K562 (cell line): ENCODE measurements around the gene OTOG. TPM values are rescaled to one million over a fixed set of nuclear protein-coding genes. Genes with fewer than 3 reads are reported as not detected.

ENCODE experiments used
- ATAC-seq: fragments of 200-7000 bp; cut with Tn5 transposase; 3 replicates; pipeline ENCODE4 v1.9.1; 2020; ENCODE audit warnings: moderate library complexity
- BruUV-seq: library from RNA; stranded (reverse); fragments of 400-500 nt; replicated peaks from 2 replicates; lab custom pipeline; 2021; lab: Mats Ljungman, UMichigan
- CTCF ChIA-PET: fragments of 300-600 bp; formaldehyde crosslinking; extraction: SDS; loops from one replicate; lab custom pipeline; 2021; ENCODE audit warnings: low intra/inter-chr PET ratio; lab: Yijun Ruan, JAX
- POLR2A ChIA-PET: fragments of 300-600, 350-650 bp; sonication (Branson Sonifier 250); formaldehyde crosslinking; extraction: SDS; loops from one replicate; lab custom pipeline; 2021; ENCODE audit warnings: antibody characterized with exemption, inconsistent platforms; lab: Yijun Ruan, JAX
- DNase-seq, 4 experiments: peaks; one replicate each; pipeline versions ENCODE4 v3.0.0 to v3.0.0-alpha.2; 2011 to 2018; ENCODE audit warnings: low spot score in 3 of 4, mixed read lengths in 3 of 4; ENCODE audit errors: extremely low read depth in 1 of 4
- FAIRE-seq: peaks from 2 replicates; lab custom pipeline; 2011; peaks lifted over from hg19 to GRCh38; lab: Jason Lieb, UNC
- H2AFZ ChIP-seq: 2 replicates; pipeline ENCODE4 v1.6.0; 2011; ENCODE audit warnings: low read depth, low read length, control low read depth, inconsistent platforms
- H3K27ac ChIP-seq: fragments of 200-600 bp; 3 replicates; pipeline ENCODE4 v1.8.0; 2011; ENCODE audit warnings: low read depth, mild to moderate bottlenecking, control low read depth, inconsistent platforms, low read length, moderate library complexity, mixed read lengths; ENCODE audit errors: extremely low read depth
- H3K27me3 ChIP-seq, 2 experiments: fragments of 300-600 bp in 1 of 2; 2 replicates in 1 of 2; 3 replicates in 1 of 2; pipeline versions ENCODE4 v1.6.0 to v1.8.0; 2011; ENCODE audit warnings: inconsistent platforms in 2 of 2, low read length in 2 of 2, mild to moderate bottlenecking in 1 of 2, mixed read lengths in 1 of 2, moderate library complexity in 1 of 2; ENCODE audit not compliant: control insufficient read depth in 2 of 2, insufficient read depth in 2 of 2
- H3K36me3 ChIP-seq: fragments of 300-600 bp; 3 replicates; pipeline ENCODE4 v1.8.0; 2011; ENCODE audit warnings: mild to moderate bottlenecking, low read length, inconsistent platforms; ENCODE audit not compliant: control insufficient read depth, insufficient read depth
- H3K4me1 ChIP-seq, 2 experiments: fragments of 200-600 bp in 1 of 2; replicated peaks in 1 of 2; 2 replicates in 1 of 2; 3 replicates in 1 of 2; pipeline versions ENCODE4 v1.5.1 to v1.8.0; 2011; ENCODE audit warnings: inconsistent platforms in 2 of 2, low read length in 2 of 2, mild to moderate bottlenecking in 1 of 2, mixed read lengths in 1 of 2, moderate library complexity in 1 of 2; ENCODE audit not compliant: control insufficient read depth in 2 of 2, insufficient read depth in 2 of 2
- H3K4me2 ChIP-seq: 2 replicates; pipeline ENCODE4 v1.6.1; 2011; ENCODE audit warnings: low read length, control low read depth, inconsistent platforms, mixed read lengths; ENCODE audit not compliant: insufficient read depth
- H3K4me3 ChIP-seq: fragments of 200-600 bp; sonication (generic), shearing (Covaris generic); 2 replicates; pipeline ENCODE4 v1.5.1; 2016; ENCODE audit warnings: control low read depth, inconsistent platforms
- H3K79me2 ChIP-seq: fragments of 200-600 bp; 3 replicates; pipeline ENCODE4 v1.8.0; 2011; ENCODE audit warnings: low read length, inconsistent platforms; ENCODE audit not compliant: control insufficient read depth, insufficient read depth
- H3K9ac ChIP-seq, 2 experiments: 2 replicates each; pipeline versions ENCODE4 v1.6.0 to v1.6.1; 2011; ENCODE audit warnings: low read depth in 2 of 2, low read length in 2 of 2, control low read depth in 1 of 2, inconsistent platforms in 1 of 2, mild to moderate bottlenecking in 1 of 2, mixed read lengths in 1 of 2; ENCODE audit not compliant: insufficient read depth in 1 of 2
- H3K9me1 ChIP-seq: one replicate; pipeline ENCODE4 v1.6.0; 2011; ENCODE audit warnings: inconsistent platforms, mild to moderate bottlenecking, low read length, moderate library complexity; ENCODE audit not compliant: control insufficient read depth, insufficient read depth
- H3K9me3 ChIP-seq: replicated peaks from 2 replicates; pipeline ENCODE4 v1.5.1; 2011; ENCODE audit warnings: low read depth, low read length, inconsistent platforms; ENCODE audit not compliant: control insufficient read depth, insufficient read depth
- H4K20me1 ChIP-seq: replicated peaks from 2 replicates; pipeline ENCODE4 v1.6.1; 2011; ENCODE audit warnings: low read length, inconsistent platforms, mixed read lengths; ENCODE audit not compliant: control insufficient read depth, insufficient read depth
- BCLAF1 ChIP-seq, 2 experiments: fragments of 450-650 bp in 1 of 2; IDR thresholded peaks; 2 replicates each; pipeline ENCODE4 v1.6.1; 2011 to 2017; ENCODE audit warnings: low read depth in 2 of 2, antibody characterized with exemption in 1 of 2, borderline replicate concordance in 1 of 2, low read length in 1 of 2, mild to moderate bottlenecking in 1 of 2, mixed read lengths in 1 of 2; ENCODE audit not compliant: control insufficient read depth in 1 of 2
- CBX5 ChIP-seq: IDR thresholded peaks from 2 replicates; pipeline ENCODE4 v1.6.1; 2014; ENCODE audit warnings: low read depth, borderline replicate concordance
- ETV5 ChIP-seq: sonication (generic); formaldehyde crosslinking; IDR thresholded peaks from 2 replicates; pipeline ENCODE4 v1.4.0; 2020; ENCODE audit warnings: low read depth, mild to moderate bottlenecking, missing genetic modification reagents
- PREB ChIP-seq: sonication (generic); formaldehyde crosslinking; IDR thresholded peaks from 2 replicates; pipeline ENCODE4 v1.8.1; 2023; ENCODE audit warnings: mild to moderate bottlenecking, missing genetic modification reagents
- PTBP1 ChIP-seq: fragments of 200-400 bp; formaldehyde crosslinking; IDR thresholded peaks from 2 replicates; pipeline ENCODE4 v1.6.1; 2017; ENCODE audit warnings: low read depth, low read length
- RBM34 ChIP-seq: fragments of 200-400 bp; formaldehyde crosslinking; IDR thresholded peaks from 2 replicates; pipeline ENCODE4 v1.6.1; 2018; ENCODE audit warnings: low read length, borderline replicate concordance; ENCODE audit not compliant: insufficient read depth
- REST ChIP-seq, 2 experiments: fragments of 450-650 bp; formaldehyde crosslinking in 1 of 2; IDR thresholded peaks; 2 replicates each; pipeline versions ENCODE4 v1.4.0 to v1.6.1; 2014 to 2020; ENCODE audit warnings: mild to moderate bottlenecking in 2 of 2, borderline replicate concordance in 1 of 2, low read depth in 1 of 2
- ZEB2 ChIP-seq: fragments of 450-650 bp; IDR thresholded peaks from 2 replicates; pipeline ENCODE4 v1.6.1; 2016
- ZNF780A ChIP-seq: fragments of 250-450 bp; sonication (Bioruptor Pico); IDR thresholded peaks from 2 replicates; pipeline ENCODE4 v1.5.0; 2021; ENCODE audit warnings: mild to moderate bottlenecking
- WGBS: fragments of 100-300 bp; shearing (Covaris generic); methylation state at CpG from one replicate; pipeline ENCODE4 v1.1.6; 2016; ENCODE audit warnings: low coverage, mixed read lengths; ENCODE audit not compliant: insufficient coverage; ENCODE audit errors: missing lambda C conversion rate; 5-methylcytosine and 5-hydroxymethylcytosine counted together
- in situ Hi-C: fragments of 300-500 bp; cut with MboI; formaldehyde crosslinking; loops from 4 replicates; pipeline ENCODE4 v1.15.0; 2018; ENCODE audit warnings: inconsistent platforms, mixed read lengths
- intact Hi-C: fragments of 100-400 bp; cut with micrococcal nuclease; formaldehyde crosslinking; loops from 2 replicates; pipeline ENCODE4 v1.14.2; 2022
- polyA plus RNA-seq, 8 experiments: library from polyadenylated mRNA; depleted of rRNA in 4 of 8; stranded (reverse) in 5 of 8; unstranded in 3 of 8; fragments of >200 nt; fragmentation: Nextera tagmentation in 2 of 8; fragmentation: Illumina TruSeq in 1 of 8; extraction: Ambion mirVana in 2 of 8; extraction: Trizol in 1 of 8; gene quantifications; 2 replicates each; pipeline versions ENCODE4 v1.2.1 to v1.2.3, GENCODE V29; 2011 to 2014; ENCODE audit warnings: inconsistent platforms in 1 of 8, missing spikeins in 1 of 8
- total RNA-seq, 7 experiments: library from RNA; depleted of rRNA in 6 of 7; stranded (reverse); fragments of >200 nt in 6 of 7; fragmentation: Illumina TruSeq in 2 of 7; extraction: Trizol in 2 of 7; gene quantifications; 2 replicates each; pipeline versions ENCODE4 v1.2.1 to v1.2.3, GENCODE V29; 2011 to 2021; ENCODE audit warnings: low replicate concordance in 1 of 7

Gene OTOG
- total and polyA plus RNA-seq, 9 of the 15 experiments (the other 6 are each of a cell fraction or from before 2014, with no cell fraction given) = not detected

DNA sequence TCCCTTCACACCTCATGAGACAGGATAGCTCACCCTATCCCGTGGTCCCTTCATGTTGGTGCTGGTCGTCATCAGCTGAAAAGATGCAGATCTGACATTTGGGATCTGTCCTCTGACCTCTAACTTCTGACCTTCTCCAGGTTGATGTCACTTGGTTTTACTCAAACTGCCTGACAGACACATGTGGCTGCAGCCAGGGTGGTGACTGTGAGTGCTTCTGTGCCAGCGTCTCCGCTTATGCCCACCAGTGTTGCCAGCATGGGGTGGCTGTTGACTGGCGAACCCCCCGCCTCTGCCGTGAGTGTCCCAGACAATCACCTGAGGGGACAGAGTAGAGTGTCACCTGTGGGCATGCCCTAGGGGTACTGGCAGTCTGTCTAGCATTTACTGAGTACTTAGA is 49.7 kb downstream of the OTOG start:
- no peaks in the 10 kb centered on the region for H3K9me3 ChIP-seq
- no peak for ATAC-seq
- 0% methylated on average over 7 of the region's 7 CpGs for WGBS
- DNase-seq = no peak
- H3K4me3 ChIP-seq = no peak overlapping the region
- no peaks in the 10 kb centered on the region for H3K79me2 ChIP-seq
- peaks cover 7% of the 10 kb centered on the region; the same call in 1 of the 2 replicates for H4K20me1 ChIP-seq
- no peak overlapping the region for H3K9ac ChIP-seq
- BruUV-seq = no TSS peak
- no peak overlapping the region for H2AFZ ChIP-seq
- no peaks in the 10 kb centered on the region for H3K36me3 ChIP-seq
- H3K27me3 ChIP-seq = peaks cover 0 to 12% of the 10 kb centered on the region in 2 experiments; a peak in 3 of 5 replicates
- H3K4me2 ChIP-seq = no peak overlapping the region
- TF ChIP-seq RBM34 (no peak), ETV5 (CRISPR knock-in tag) (no peak), ZNF780A (CRISPR knock-in tag) (no peak), PTBP1 (no peak), PREB (CRISPR knock-in tag) (no peak), REST (IDR thresholded peaks at IDR 0.05; ENCODE audit: borderline replicate concordance) (no peak), REST (CRISPR knock-in tag; IDR thresholded peaks at IDR 0.05; ENCODE audit: low read depth) (no peak), CBX5 (no peak), BCLAF1 (IDR thresholded peaks at IDR 0.05; ENCODE audit: borderline replicate concordance in 1 of 2, control insufficient read depth in 1 of 2, low read depth in 2 of 2, low read length in 1 of 2) (no peak), ZEB2 (no peak)
- ChIA-PET CTCF (no interaction called here), POLR2A (interaction anchor here (0.6 to 0.8 kb wide), 2 partner anchors 15 to 137 kb away, joined by 3 read pairs; no protein-coding TSS in a partner anchor)
- FAIRE-seq = no peak
- H3K27ac ChIP-seq = no peak overlapping the region
- intact Hi-C loops = no loop called here
- no peaks in the 10 kb centered on the region for H3K4me1 ChIP-seq
- H3K9me1 ChIP-seq = no peaks in the 10 kb centered on the region
- in situ Hi-C loops = loop anchor here (5.0 kb wide), 1 partner anchor 381 kb away; no protein-coding TSS in a partner anchor
